ENCODE measurements around the gene MOV10L1. TPM values are rescaled to one million over a fixed set of nuclear protein-coding genes. Genes with fewer than 3 reads are reported as not detected.

The MOV10L1 gene
- total and polyA plus RNA-seq, 2 experiments from 2014 or later = 0.73 to 1.8 TPM

DNA sequence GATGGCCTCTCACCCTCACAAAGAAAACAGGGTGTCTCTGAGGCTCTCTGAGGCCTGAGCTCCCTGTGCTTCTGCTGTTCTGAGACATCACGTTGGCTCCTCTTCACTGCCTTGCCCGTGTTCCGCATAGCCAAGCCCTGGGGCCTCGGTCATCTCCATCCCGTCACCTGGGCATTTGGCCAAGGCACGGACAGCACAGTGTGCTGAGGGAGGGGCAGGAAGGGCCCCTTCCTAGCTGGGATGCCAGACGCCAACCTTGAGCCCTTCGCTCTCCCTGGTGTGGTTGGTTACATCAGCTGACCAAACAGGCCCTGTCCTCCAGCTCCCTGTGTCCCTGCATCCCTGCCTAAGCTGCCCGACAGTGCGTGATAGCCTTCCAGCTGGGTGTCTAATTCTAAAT, 25.9 kb downstream of the MOV10L1 start:
- H3K4me3 Mint-ChIP-seq = no peak overlapping the region
- H3K27ac Mint-ChIP-seq = no peak overlapping the region
- H3K36me3 ChIP-seq (ENCODE audit: insufficient read depth) = no peaks in the 10 kb centered on the region
- H3K4me1 ChIP-seq (ENCODE audit: insufficient read depth) = no peaks in the 10 kb centered on the region
- H2AFZ ChIP-seq = no peak overlapping the region
- DNase-seq (ENCODE audit: low spot score) = no peak
- H3K9me3 Mint-ChIP-seq = no peaks in the 10 kb centered on the region; the same call in 2 of the 3 replicates
- no peaks in the 10 kb centered on the region for H4K20me1 ChIP-seq (replicated peaks; ENCODE audit: insufficient read depth)
- no peaks in the 10 kb centered on the region for H3K79me2 ChIP-seq (replicated peaks; ENCODE audit: insufficient read depth)
- no peak overlapping the region for H3K4me3 ChIP-seq
- peaks cover 7% of the 10 kb centered on the region for H3K27me3 Mint-ChIP-seq (ENCODE audit: insufficient read depth, low read depth, poor library complexity)
- H3K4me1 Mint-ChIP-seq = peaks cover 13% of the 10 kb centered on the region
- H3K27ac ChIP-seq (ENCODE audit: low read depth) = no peak overlapping the region
- no peaks in the 10 kb centered on the region for H3K27me3 ChIP-seq (ENCODE audit: insufficient read depth)
- no peaks in the 10 kb centered on the region for H3K9me2 ChIP-seq (ENCODE audit: insufficient read depth)
- ATAC-seq = no peak
- no peaks in the 10 kb centered on the region for H3K36me3 Mint-ChIP-seq (ENCODE audit: low read depth)
- no peak overlapping the region for H3K4me2 ChIP-seq
- H3F3A ChIP-seq (replicated peaks; ENCODE audit: low read depth) = no peaks in the 10 kb centered on the region
- TF ChIP-seq STAT1 (IDR thresholded peaks at IDR 0.05; ENCODE audit: unreplicated experiment) (no peak), JUNB (IDR thresholded peaks at IDR 0.05; ENCODE audit: unreplicated experiment) (no peak), CREB1 (CRISPR knock-in tag; IDR thresholded peaks at IDR 0.05; ENCODE audit: low read depth) (no peak), EZH2 (IDR thresholded peaks at IDR 0.05; ENCODE audit: low read depth, unreplicated experiment) (no peak), NANOG (IDR thresholded peaks at IDR 0.05; ENCODE audit: borderline replicate concordance) (no peak), POLR2AphosphoS5 (IDR thresholded peaks at IDR 0.05; ENCODE audit: low read depth) (no peak), ZNF114 (CRISPR knock-in tag; IDR thresholded peaks at IDR 0.05) (no peak), ZNF331 (CRISPR knock-in tag; IDR thresholded peaks at IDR 0.05; ENCODE audit: low read depth) (no peak), EZH2phosphoT487 (IDR thresholded peaks at IDR 0.05; ENCODE audit: unreplicated experiment) (no peak)
- TF ChIP-seq, protein P1, sequence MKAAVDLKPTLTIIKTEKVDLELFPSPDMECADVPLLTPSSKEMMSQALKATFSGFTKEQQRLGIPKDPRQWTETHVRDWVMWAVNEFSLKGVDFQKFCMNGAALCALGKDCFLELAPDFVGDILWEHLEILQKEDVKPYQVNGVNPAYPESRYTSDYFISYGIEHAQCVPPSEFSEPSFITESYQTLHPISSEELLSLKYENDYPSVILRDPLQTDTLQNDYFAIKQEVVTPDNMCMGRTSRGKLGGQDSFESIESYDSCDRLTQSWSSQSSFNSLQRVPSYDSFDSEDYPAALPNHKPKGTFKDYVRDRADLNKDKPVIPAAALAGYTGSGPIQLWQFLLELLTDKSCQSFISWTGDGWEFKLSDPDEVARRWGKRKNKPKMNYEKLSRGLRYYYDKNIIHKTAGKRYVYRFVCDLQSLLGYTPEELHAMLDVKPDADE (IDR thresholded peaks at IDR 0.05) = no peak
- TF ChIP-seq, protein P2, sequence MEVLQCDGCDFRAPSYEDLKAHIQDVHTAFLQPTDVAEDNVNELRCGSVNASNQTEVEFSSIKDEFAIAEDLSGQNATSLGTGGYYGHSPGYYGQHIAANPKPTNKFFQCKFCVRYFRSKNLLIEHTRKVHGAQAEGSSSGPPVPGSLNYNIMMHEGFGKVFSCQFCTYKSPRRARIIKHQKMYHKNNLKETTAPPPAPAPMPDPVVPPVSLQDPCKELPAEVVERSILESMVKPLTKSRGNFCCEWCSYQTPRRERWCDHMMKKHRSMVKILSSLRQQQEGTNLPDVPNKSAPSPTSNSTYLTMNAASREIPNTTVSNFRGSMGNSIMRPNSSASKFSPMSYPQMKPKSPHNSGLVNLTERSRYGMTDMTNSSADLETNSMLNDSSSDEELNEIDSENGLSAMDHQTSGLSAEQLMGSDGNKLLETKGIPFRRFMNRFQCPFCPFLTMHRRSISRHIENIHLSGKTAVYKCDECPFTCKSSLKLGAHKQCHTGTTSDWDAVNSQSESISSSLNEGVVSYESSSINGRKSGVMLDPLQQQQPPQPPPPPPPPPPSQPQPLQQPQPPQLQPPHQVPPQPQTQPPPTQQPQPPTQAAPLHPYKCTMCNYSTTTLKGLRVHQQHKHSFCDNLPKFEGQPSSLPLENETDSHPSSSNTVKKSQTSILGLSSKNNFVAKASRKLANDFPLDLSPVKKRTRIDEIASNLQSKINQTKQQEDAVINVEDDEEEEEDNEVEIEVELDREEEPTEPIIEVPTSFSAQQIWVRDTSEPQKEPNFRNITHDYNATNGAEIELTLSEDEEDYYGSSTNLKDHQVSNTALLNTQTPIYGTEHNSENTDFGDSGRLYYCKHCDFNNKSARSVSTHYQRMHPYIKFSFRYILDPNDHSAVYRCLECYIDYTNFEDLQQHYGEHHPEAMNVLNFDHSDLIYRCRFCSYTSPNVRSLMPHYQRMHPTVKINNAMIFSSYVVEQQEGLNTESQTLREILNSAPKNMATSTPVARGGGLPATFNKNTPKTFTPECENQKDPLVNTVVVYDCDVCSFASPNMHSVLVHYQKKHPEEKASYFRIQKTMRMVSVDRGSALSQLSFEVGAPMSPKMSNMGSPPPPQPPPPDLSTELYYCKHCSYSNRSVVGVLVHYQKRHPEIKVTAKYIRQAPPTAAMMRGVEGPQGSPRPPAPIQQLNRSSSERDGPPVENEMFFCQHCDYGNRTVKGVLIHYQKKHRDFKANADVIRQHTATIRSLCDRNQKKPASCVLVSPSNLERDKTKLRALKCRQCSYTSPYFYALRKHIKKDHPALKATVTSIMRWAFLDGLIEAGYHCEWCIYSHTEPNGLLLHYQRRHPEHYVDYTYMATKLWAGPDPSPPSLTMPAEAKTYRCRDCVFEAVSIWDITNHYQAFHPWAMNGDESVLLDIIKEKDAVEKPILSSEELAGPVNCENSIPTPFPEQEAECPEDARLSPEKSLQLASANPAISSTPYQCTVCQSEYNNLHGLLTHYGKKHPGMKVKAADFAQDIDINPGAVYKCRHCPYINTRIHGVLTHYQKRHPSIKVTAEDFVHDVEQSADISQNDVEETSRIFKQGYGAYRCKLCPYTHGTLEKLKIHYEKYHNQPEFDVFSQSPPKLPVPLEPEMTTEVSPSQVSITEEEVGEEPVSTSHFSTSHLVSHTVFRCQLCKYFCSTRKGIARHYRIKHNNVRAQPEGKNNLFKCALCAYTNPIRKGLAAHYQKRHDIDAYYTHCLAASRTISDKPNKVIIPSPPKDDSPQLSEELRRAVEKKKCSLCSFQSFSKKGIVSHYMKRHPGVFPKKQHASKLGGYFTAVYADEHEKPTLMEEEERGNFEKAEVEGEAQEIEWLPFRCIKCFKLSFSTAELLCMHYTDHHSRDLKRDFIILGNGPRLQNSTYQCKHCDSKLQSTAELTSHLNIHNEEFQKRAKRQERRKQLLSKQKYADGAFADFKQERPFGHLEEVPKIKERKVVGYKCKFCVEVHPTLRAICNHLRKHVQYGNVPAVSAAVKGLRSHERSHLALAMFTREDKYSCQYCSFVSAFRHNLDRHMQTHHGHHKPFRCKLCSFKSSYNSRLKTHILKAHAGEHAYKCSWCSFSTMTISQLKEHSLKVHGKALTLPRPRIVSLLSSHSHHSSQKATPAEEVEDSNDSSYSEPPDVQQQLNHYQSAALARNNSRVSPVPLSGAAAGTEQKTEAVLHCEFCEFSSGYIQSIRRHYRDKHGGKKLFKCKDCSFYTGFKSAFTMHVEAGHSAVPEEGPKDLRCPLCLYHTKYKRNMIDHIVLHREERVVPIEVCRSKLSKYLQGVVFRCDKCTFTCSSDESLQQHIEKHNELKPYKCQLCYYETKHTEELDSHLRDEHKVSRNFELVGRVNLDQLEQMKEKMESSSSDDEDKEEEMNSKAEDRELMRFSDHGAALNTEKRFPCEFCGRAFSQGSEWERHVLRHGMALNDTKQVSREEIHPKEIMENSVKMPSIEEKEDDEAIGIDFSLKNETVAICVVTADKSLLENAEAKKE (CRISPR knock-in tag; IDR thresholded peaks at IDR 0.05) = no peak
- TF ChIP-seq, protein P3, sequence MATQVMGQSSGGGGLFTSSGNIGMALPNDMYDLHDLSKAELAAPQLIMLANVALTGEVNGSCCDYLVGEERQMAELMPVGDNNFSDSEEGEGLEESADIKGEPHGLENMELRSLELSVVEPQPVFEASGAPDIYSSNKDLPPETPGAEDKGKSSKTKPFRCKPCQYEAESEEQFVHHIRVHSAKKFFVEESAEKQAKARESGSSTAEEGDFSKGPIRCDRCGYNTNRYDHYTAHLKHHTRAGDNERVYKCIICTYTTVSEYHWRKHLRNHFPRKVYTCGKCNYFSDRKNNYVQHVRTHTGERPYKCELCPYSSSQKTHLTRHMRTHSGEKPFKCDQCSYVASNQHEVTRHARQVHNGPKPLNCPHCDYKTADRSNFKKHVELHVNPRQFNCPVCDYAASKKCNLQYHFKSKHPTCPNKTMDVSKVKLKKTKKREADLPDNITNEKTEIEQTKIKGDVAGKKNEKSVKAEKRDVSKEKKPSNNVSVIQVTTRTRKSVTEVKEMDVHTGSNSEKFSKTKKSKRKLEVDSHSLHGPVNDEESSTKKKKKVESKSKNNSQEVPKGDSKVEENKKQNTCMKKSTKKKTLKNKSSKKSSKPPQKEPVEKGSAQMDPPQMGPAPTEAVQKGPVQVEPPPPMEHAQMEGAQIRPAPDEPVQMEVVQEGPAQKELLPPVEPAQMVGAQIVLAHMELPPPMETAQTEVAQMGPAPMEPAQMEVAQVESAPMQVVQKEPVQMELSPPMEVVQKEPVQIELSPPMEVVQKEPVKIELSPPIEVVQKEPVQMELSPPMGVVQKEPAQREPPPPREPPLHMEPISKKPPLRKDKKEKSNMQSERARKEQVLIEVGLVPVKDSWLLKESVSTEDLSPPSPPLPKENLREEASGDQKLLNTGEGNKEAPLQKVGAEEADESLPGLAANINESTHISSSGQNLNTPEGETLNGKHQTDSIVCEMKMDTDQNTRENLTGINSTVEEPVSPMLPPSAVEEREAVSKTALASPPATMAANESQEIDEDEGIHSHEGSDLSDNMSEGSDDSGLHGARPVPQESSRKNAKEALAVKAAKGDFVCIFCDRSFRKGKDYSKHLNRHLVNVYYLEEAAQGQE (IDR thresholded peaks at IDR 0.05; ENCODE audit: unreplicated experiment) = no peak
- TF ChIP-seq, protein P4, sequence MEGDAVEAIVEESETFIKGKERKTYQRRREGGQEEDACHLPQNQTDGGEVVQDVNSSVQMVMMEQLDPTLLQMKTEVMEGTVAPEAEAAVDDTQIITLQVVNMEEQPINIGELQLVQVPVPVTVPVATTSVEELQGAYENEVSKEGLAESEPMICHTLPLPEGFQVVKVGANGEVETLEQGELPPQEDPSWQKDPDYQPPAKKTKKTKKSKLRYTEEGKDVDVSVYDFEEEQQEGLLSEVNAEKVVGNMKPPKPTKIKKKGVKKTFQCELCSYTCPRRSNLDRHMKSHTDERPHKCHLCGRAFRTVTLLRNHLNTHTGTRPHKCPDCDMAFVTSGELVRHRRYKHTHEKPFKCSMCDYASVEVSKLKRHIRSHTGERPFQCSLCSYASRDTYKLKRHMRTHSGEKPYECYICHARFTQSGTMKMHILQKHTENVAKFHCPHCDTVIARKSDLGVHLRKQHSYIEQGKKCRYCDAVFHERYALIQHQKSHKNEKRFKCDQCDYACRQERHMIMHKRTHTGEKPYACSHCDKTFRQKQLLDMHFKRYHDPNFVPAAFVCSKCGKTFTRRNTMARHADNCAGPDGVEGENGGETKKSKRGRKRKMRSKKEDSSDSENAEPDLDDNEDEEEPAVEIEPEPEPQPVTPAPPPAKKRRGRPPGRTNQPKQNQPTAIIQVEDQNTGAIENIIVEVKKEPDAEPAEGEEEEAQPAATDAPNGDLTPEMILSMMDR (conservative IDR thresholded peaks at IDR 0.05; ENCODE audit: low read depth in 2 of 2) = no peak

All from GM23338 (cell line).